ENCODE results near the gene TAF4B.

DNA sequence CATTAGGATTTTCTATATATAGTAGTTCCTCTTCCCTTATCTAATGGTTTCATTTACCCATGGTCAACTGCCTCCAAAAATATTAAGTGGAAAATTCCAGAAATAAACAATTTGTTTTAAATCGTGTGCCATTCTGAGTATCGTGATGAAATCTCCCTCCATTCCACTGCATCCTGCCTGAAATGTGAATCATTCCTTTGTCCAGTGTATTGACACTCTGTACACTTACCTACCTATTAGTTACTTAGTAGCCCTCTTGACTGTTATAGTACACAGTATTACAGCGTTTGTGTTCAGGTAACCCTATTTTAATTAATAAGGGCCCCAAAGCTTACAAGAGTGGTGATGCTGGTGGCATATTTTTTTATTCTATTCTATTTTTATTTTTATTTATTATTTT, 26.2 kb downstream of the TAF4B start:
- TF ChIP-seq CEBPB (IDR thresholded peaks at IDR 0.05) (no peak), EP300 (IDR thresholded peaks at IDR 0.05; ENCODE audit: borderline replicate concordance) (no peak), TCF12 (IDR thresholded peaks at IDR 0.05; ENCODE audit: low read depth) (no peak), RAD21 (IDR thresholded peaks at IDR 0.05; ENCODE audit: low read depth) (no peak), EGR1 (IDR thresholded peaks at IDR 0.05) (no peak), ZBTB7A (IDR thresholded peaks at IDR 0.05; ENCODE audit: low read depth) (no peak), TAF1 (IDR thresholded peaks at IDR 0.05; ENCODE audit: low read depth) (no peak), NFIC (IDR thresholded peaks at IDR 0.05) (no peak), FOXM1 (IDR thresholded peaks at IDR 0.05; ENCODE audit: borderline replicate concordance, low read depth) (no peak), YY1 (IDR thresholded peaks at IDR 0.05; ENCODE audit: low read depth) (no peak)
- TF ChIP-seq, protein P1, sequence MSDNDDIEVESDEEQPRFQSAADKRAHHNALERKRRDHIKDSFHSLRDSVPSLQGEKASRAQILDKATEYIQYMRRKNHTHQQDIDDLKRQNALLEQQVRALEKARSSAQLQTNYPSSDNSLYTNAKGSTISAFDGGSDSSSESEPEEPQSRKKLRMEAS (IDR thresholded peaks at IDR 0.05), result no peak
